ENCODE data around the gene FER. TPM values are rescaled to one million over a fixed set of nuclear protein-coding genes. Genes with fewer than 3 reads are reported as not detected.
A peak's percentile ranks its signal among the peaks of the same experiment; 100 is the strongest.

FER gene
- total and polyA plus RNA-seq, 2 of the 13 experiments (the other 11 are each of a cell fraction or from before 2014, with no cell fraction given) = 7.9 to 29.0 TPM

GRCh38 chr5:108748401-108749127, 867 bp downstream of the FER start (continued):
- TF ChIP-seq ZNF598 (CRISPR knock-in tag; IDR thresholded peaks at IDR 0.05; ENCODE audit: borderline replicate concordance) (peak; percentile 92; the same call in 1 of the 2 replicates), ZBTB25 (CRISPR knock-in tag; IDR thresholded peaks at IDR 0.05) (peak; percentile 64; the same call in 1 of the 2 replicates), HES4 (CRISPR knock-in tag; IDR thresholded peaks at IDR 0.05; ENCODE audit: borderline replicate concordance) (0 out of 2 replicates have a peak, but pooled peaks have one; percentile 16), POGK (CRISPR knock-in tag; conservative IDR thresholded peaks at IDR 0.05) (peak; percentile 94), RXRA (CRISPR knock-in tag; IDR thresholded peaks at IDR 0.05) (no peak; the same call in none of the 2 replicates), ZNF10 (CRISPR knock-in tag; IDR thresholded peaks at IDR 0.05; ENCODE audit: borderline replicate concordance, low read depth) (no peak), KLF16 (CRISPR knock-in tag; IDR thresholded peaks at IDR 0.05) (peak in 1 of 2 experiments; percentile 81; a peak in 1 of 4 replicates), SMARCE1 (IDR thresholded peaks at IDR 0.05; ENCODE audit: borderline replicate concordance) (no peak), ZFP90 (CRISPR knock-in tag; IDR thresholded peaks at IDR 0.05; ENCODE audit: borderline replicate concordance) (peak; percentile 79), NKX3-1 (CRISPR knock-in tag; IDR thresholded peaks at IDR 0.05) (peak; percentile 69; the same call in 1 of the 2 replicates), ZNF567 (CRISPR knock-in tag; IDR thresholded peaks at IDR 0.05; ENCODE audit: borderline replicate concordance) (peak; percentile 34; the same call in 1 of the 2 replicates), SALL2 (CRISPR knock-in tag; IDR thresholded peaks at IDR 0.05) (peak; percentile 72; the same call in 1 of the 2 replicates), ZNF672 (CRISPR knock-in tag; IDR thresholded peaks at IDR 0.05) (no peak), ZNF510 (CRISPR knock-in tag; IDR thresholded peaks at IDR 0.05; ENCODE audit: low read depth) (peak; percentile 62; the same call in 1 of the 2 replicates), ZNF737 (CRISPR knock-in tag; IDR thresholded peaks at IDR 0.05; ENCODE audit: borderline replicate concordance) (no peak), RFX3 (CRISPR knock-in tag; IDR thresholded peaks at IDR 0.05) (peak; percentile 84), MXD3 (CRISPR knock-in tag; IDR thresholded peaks at IDR 0.05) (peak; percentile 85; the same call in 1 of the 2 replicates), YEATS2 (CRISPR knock-in tag; IDR thresholded peaks at IDR 0.05; ENCODE audit: borderline replicate concordance) (peak; percentile 70; the same call in 1 of the 2 replicates)

All from HepG2 (cell line).